GM23338 (cell line): ENCODE measurements around the gene CCDC122. TPM values are rescaled to one million over a fixed set of nuclear protein-coding genes. Genes with fewer than 3 reads are reported as not detected.

ENCODE experiments used
- ATAC-seq: fragments of 200-7000 bp; cut with Tn5 transposase; 3 replicates; pipeline ENCODE4 v1.9.1; 2020
- DNase-seq: peaks from one replicate; pipeline ENCODE4 v3.0.0-alpha.2; 2015; ENCODE audit warnings: low spot score
- H2AFZ ChIP-seq: fragments of 200-600 bp; sonication (generic); 2 replicates; pipeline ENCODE4 v1.8.0; 2016; ENCODE audit warnings: antibody characterized with exemption, mild to moderate bottlenecking, moderate library complexity
- H3F3A ChIP-seq: fragments of 200-600 bp; sonication (generic); replicated peaks from 2 replicates; pipeline ENCODE4 v1.8.0; 2017; ENCODE audit warnings: antibody characterized with exemption, mixed run types, low read depth
- H3K27ac ChIP-seq: fragments of 200-600 bp; sonication (generic); 2 replicates; pipeline ENCODE4 v1.6.1; 2016; ENCODE audit warnings: low read depth
- H3K27me3 ChIP-seq: fragments of 200-600 bp; sonication (generic); 2 replicates; pipeline ENCODE4 v1.8.0; 2016; ENCODE audit warnings: mild to moderate bottlenecking, mixed run types, moderate library complexity; ENCODE audit not compliant: insufficient read depth
- H3K36me3 ChIP-seq: fragments of 200-600 bp; sonication (generic); 2 replicates; pipeline ENCODE4 v1.8.0; 2016; ENCODE audit warnings: mild to moderate bottlenecking; ENCODE audit not compliant: insufficient read depth
- H3K4me1 ChIP-seq: fragments of 200-600 bp; sonication (generic); 2 replicates; pipeline ENCODE4 v1.8.0; 2016; ENCODE audit warnings: mild to moderate bottlenecking, moderate library complexity; ENCODE audit not compliant: insufficient read depth
- H3K4me2 ChIP-seq: fragments of 200-600 bp; sonication (generic); 2 replicates; pipeline ENCODE4 v1.7.1; 2017; ENCODE audit warnings: mixed run types
- H3K4me3 ChIP-seq: fragments of 200-600 bp; sonication (generic); 2 replicates; pipeline ENCODE4 v1.6.1; 2016; ENCODE audit warnings: mixed run types
- H3K79me2 ChIP-seq: fragments of 200-600 bp; sonication (generic); replicated peaks from 2 replicates; pipeline ENCODE4 v1.8.0; 2017; ENCODE audit warnings: mild to moderate bottlenecking; ENCODE audit not compliant: insufficient read depth
- H3K9me2 ChIP-seq: fragments of 200-600 bp; sonication (generic); 2 replicates; pipeline ENCODE4 v1.8.0; 2017; ENCODE audit not compliant: insufficient read depth
- H4K20me1 ChIP-seq: fragments of 200-600 bp; sonication (generic); replicated peaks from 2 replicates; pipeline ENCODE4 v1.8.0; 2017; ENCODE audit warnings: mild to moderate bottlenecking; ENCODE audit not compliant: insufficient read depth
- H3K27ac Mint-ChIP-seq: 2 replicates; pipeline ENCODE4 v1.8.0; 2020; ENCODE audit warnings: inconsistent platforms, mild to moderate bottlenecking, moderate library complexity, mixed read lengths
- H3K27me3 Mint-ChIP-seq: 3 replicates; pipeline ENCODE4 v1.8.0; 2022; ENCODE audit warnings: low read depth, mild to moderate bottlenecking, moderate library complexity, mixed read lengths, inconsistent platforms; ENCODE audit not compliant: insufficient read depth, poor library complexity
- H3K36me3 Mint-ChIP-seq: 3 replicates; pipeline ENCODE4 v1.8.0; 2021; ENCODE audit warnings: low read depth, mild to moderate bottlenecking, inconsistent platforms, moderate library complexity, mixed read lengths
- H3K4me1 Mint-ChIP-seq: 3 replicates; pipeline ENCODE4 v1.8.0; 2020; ENCODE audit warnings: mild to moderate bottlenecking, inconsistent platforms, mixed read lengths
- H3K4me3 Mint-ChIP-seq: 3 replicates; pipeline ENCODE4 v1.8.0; 2021; ENCODE audit warnings: moderate library complexity, mild to moderate bottlenecking, inconsistent platforms, mixed read lengths
- H3K9me3 Mint-ChIP-seq: 3 replicates; pipeline ENCODE4 v1.8.0; 2020; ENCODE audit warnings: moderate library complexity, mild to moderate bottlenecking, inconsistent platforms, mixed read lengths
- CREB1 ChIP-seq: fragments of 250-450 bp; sonication (Bioruptor Pico); IDR thresholded peaks from 2 replicates; pipeline ENCODE4 v1.5.0; 2020; ENCODE audit warnings: low read depth, mild to moderate bottlenecking, moderate library complexity
- CTCF ChIP-seq, 2 experiments: fragments of 200-600 bp in 1 of 2; sonication (generic) in 1 of 2; conservative IDR thresholded peaks; 2 replicates each; pipeline versions ENCODE4 v1.5.1 to v1.6.1; 2016 to 2017; ENCODE audit warnings: antibody characterized with exemption in 2 of 2, low read depth in 2 of 2, mild to moderate bottlenecking in 2 of 2, moderate library complexity in 1 of 2
- ETS1 ChIP-seq: IDR thresholded peaks from 2 replicates; pipeline ENCODE4 v1.6.1; 2016; ENCODE audit warnings: antibody characterized with exemption
- EZH2 ChIP-seq: fragments of 200-600 bp; sonication (generic); IDR thresholded peaks from one replicate; pipeline ENCODE4 v1.8.0; 2017; ENCODE audit warnings: antibody characterized with exemption, mild to moderate bottlenecking, low read depth; ENCODE audit not compliant: unreplicated experiment
- EZH2phosphoT487 ChIP-seq: fragments of 200-600 bp; sonication (generic); IDR thresholded peaks from one replicate; pipeline ENCODE4 v1.8.1; 2018; ENCODE audit warnings: antibody characterized with exemption; ENCODE audit not compliant: unreplicated experiment
- JUNB ChIP-seq: IDR thresholded peaks from one replicate; pipeline ENCODE4 v1.6.1; 2016; ENCODE audit warnings: antibody characterized with exemption; ENCODE audit not compliant: unreplicated experiment
- NANOG ChIP-seq: IDR thresholded peaks from 2 replicates; pipeline ENCODE4 v1.6.1; 2016; ENCODE audit warnings: antibody characterized with exemption, borderline replicate concordance
- POLR2AphosphoS5 ChIP-seq: IDR thresholded peaks from 2 replicates; pipeline ENCODE4 v1.6.1; 2016; ENCODE audit warnings: antibody characterized with exemption, low read depth
- STAT1 ChIP-seq: IDR thresholded peaks from one replicate; pipeline ENCODE4 v1.6.1; 2016; ENCODE audit warnings: antibody characterized with exemption; ENCODE audit not compliant: unreplicated experiment
- ZNF331 ChIP-seq: fragments of 250-450 bp; sonication (Bioruptor Pico); IDR thresholded peaks from 2 replicates; pipeline ENCODE4 v1.5.0; 2020; ENCODE audit warnings: low read depth, mild to moderate bottlenecking, moderate library complexity
- ZNF462 ChIP-seq: fragments of 250-450 bp; sonication (Bioruptor Pico); IDR thresholded peaks from 2 replicates; pipeline ENCODE4 v1.5.0; 2020; ENCODE audit warnings: mild to moderate bottlenecking, moderate library complexity
- polyA plus RNA-seq: library from polyadenylated mRNA; unstranded; fragments of >200 nt; fragmentation: Nextera tagmentation; extraction: Ambion mirVana; gene quantifications from 2 replicates; pipeline ENCODE4 v1.2.1, GENCODE V29; 2016
- total RNA-seq: library from RNA; depleted of rRNA; stranded (reverse); fragments of >200 nt; shearing (Covaris generic); gene quantifications from 2 replicates; pipeline ENCODE4 v1.2.3, GENCODE V29; 2014

The CCDC122 gene
- total and polyA plus RNA-seq, 2 experiments from 2014 or later, result 7.5 to 30.6 TPM

GRCh38 chr13:43872181-43872580, 7.4 kb downstream of the CCDC122 start:
- Histone ChIP-seq H3K4me1 (peaks cover 12% of the 10 kb centered on the region), H3K4me3 (no peak overlapping the region), H3K4me2 (no peak overlapping the region), H3K27me3 (no peaks in the 10 kb centered on the region), H3K27ac (no peak overlapping the region), H3K36me3 (peaks cover 4% of the 10 kb centered on the region; the same call in 1 of the 2 replicates), H3F3A (no peaks in the 10 kb centered on the region), H3K79me2 (no peaks in the 10 kb centered on the region; the same call in 1 of the 2 replicates), H2AFZ (no peak overlapping the region), H3K9me2 (no peaks in the 10 kb centered on the region), H4K20me1 (no peaks in the 10 kb centered on the region)
- DNase-seq (peak; percentile 2), ATAC-seq (no peak)
- Mint-ChIP-seq H3K9me3 (no peaks in the 10 kb centered on the region), H3K27ac (no peak overlapping the region), H3K36me3 (no peaks in the 10 kb centered on the region), H3K27me3 (no peaks in the 10 kb centered on the region), H3K4me3 (no peak overlapping the region), H3K4me1 (peaks cover 7% of the 10 kb centered on the region; the same call in 2 of the 3 replicates)
- TF ChIP-seq EZH2phosphoT487 (no peak), ZNF331 (CRISPR knock-in tag) (no peak)

- Histone ChIP-seq H4K20me1 (no peaks in the 10 kb centered on the region), H2AFZ (no peak overlapping the region), H3K9me2 (peaks cover 3% of the 10 kb centered on the region; the same call in 1 of the 2 replicates), H3K36me3 (no peaks in the 10 kb centered on the region; the same call in 1 of the 2 replicates), H3F3A (no peaks in the 10 kb centered on the region), H3K4me3 (no peak overlapping the region), H3K79me2 (no peaks in the 10 kb centered on the region), H3K4me1 (no peaks in the 10 kb centered on the region; the same call in 1 of the 2 replicates), H3K27ac (no peak overlapping the region), H3K4me2 (no peak overlapping the region), H3K27me3 (no peaks in the 10 kb centered on the region)
- Mint-ChIP-seq H3K27me3 (peaks cover 2% of the 10 kb centered on the region), H3K27ac (peak overlapping the region; percentile 19; the same call in 1 of the 2 replicates), H3K4me3 (no peak overlapping the region), H3K9me3 (peaks cover 7% of the 10 kb centered on the region; the same call in 1 of the 3 replicates), H3K36me3 (peaks cover 26% of the 10 kb centered on the region; the same call in 2 of the 3 replicates), H3K4me1 (peaks cover 5% of the 10 kb centered on the region; the same call in 2 of the 3 replicates)
- DNase-seq, result no peak
- no peak for ATAC-seq
- TF ChIP-seq EZH2, result no peak
- no peak for TF ChIP-seq CREB1 (CRISPR knock-in tag)
- no peak for TF ChIP-seq POLR2AphosphoS5
- no peak for TF ChIP-seq CTCF (conservative IDR thresholded peaks at IDR 0.05; ENCODE audit: low read depth in 2 of 2)
- TF ChIP-seq NANOG, result no peak
- no peak for TF ChIP-seq STAT1
- TF ChIP-seq JUNB, result no peak
- TF ChIP-seq ZNF462 (CRISPR knock-in tag), result no peak
- TF ChIP-seq ETS1, result no peak
- TF ChIP-seq EZH2phosphoT487, result no peak
- TF ChIP-seq ZNF331 (CRISPR knock-in tag), result no peak
These were observed 13.6 kb downstream of the CCDC122 start for GRCh38 chr13:43865892-43866291.
